ENCODE data around the gene RAB19. TPM values are rescaled to one million over a fixed set of nuclear protein-coding genes. Genes with fewer than 3 reads are reported as not detected.
"Not testable (repeated sequence)": the region's sequence is repeated elsewhere in the genome, so short reads cannot be mapped to it uniquely, and the experiment has no call there.

Gene RAB19
- total RNA-seq, 1 donor from 2014 or later = 3.1 TPM

- Mint-ChIP-seq H3K36me3 (peaks cover 37% of the 10 kb centered on the region), H3K4me1 (peaks cover 13% of the 10 kb centered on the region)
Observed at GRCh38 chr7:140453273-140453672, 49.4 kb downstream of the RAB19 start.

GRCh38 chr7:140453785-140454656 lies 50.2 kb downstream of the RAB19 start:
- H3K4me1 ChIP-seq = peaks cover 39% of the 10 kb centered on the region
- H4K20me1 ChIP-seq (ENCODE audit: low read depth) = peaks cover 32% of the 10 kb centered on the region
- H3K27ac ChIP-seq; H3K4me3 Mint-ChIP-seq; DNase-seq (ENCODE audit: low spot score); H3K27me3 ChIP-seq; H3K9me3 ChIP-seq (ENCODE audit: low read depth); H3K4me3 ChIP-seq; H3K9me3 Mint-ChIP-seq; H3K4me2 ChIP-seq; H3K9ac ChIP-seq; H2AFZ ChIP-seq (replicated peaks); H3K27ac Mint-ChIP-seq; H3K27me3 Mint-ChIP-seq (ENCODE audit: insufficient read depth, low read depth): not testable (repeated sequence)
- Mint-ChIP-seq H3K36me3 (peaks cover 40% of the 10 kb centered on the region), H3K4me1 (peaks cover 17% of the 10 kb centered on the region)
- H3K79me2 ChIP-seq (ENCODE audit: low read depth) = peaks cover 41% of the 10 kb centered on the region
- peaks cover 11% of the 10 kb centered on the region for H3K36me3 ChIP-seq
- peaks cover 45% of the 10 kb centered on the region for H3F3A ChIP-seq (ENCODE audit: low read depth)

More at GRCh38 chr7:140453273-140453672, 49.4 kb downstream of the RAB19 start:
- no peak overlapping the region for H3K4me3 ChIP-seq
- H4K20me1 ChIP-seq (ENCODE audit: low read depth) = peaks cover 30% of the 10 kb centered on the region
- H3F3A ChIP-seq (ENCODE audit: low read depth) = peaks cover 40% of the 10 kb centered on the region
- no peaks in the 10 kb centered on the region for H3K27me3 ChIP-seq
- H3K4me1 ChIP-seq = peaks cover 32% of the 10 kb centered on the region
- no peak overlapping the region for H3K4me2 ChIP-seq
- H3K79me2 ChIP-seq (ENCODE audit: low read depth) = peaks cover 39% of the 10 kb centered on the region
- H2AFZ ChIP-seq (replicated peaks) = no peak overlapping the region
- no peaks in the 10 kb centered on the region for H3K9me3 Mint-ChIP-seq
- H3K9ac ChIP-seq = no peak overlapping the region
- H3K36me3 ChIP-seq = peaks cover 11% of the 10 kb centered on the region
- no peak overlapping the region for H3K27ac ChIP-seq
- no peak overlapping the region for H3K4me3 Mint-ChIP-seq
- TF ChIP-seq CTCF (IDR thresholded peaks at IDR 0.05) (no peak), EZH2phosphoT487 (IDR thresholded peaks at IDR 0.05) (no peak), EZH2 (IDR thresholded peaks at IDR 0.05) (no peak)
- no peak for DNase-seq (ENCODE audit: low spot score)
- H3K9me3 ChIP-seq (ENCODE audit: low read depth) = no peaks in the 10 kb centered on the region
- no peak overlapping the region for H3K27ac Mint-ChIP-seq
- peaks cover 2% of the 10 kb centered on the region for H3K27me3 Mint-ChIP-seq (ENCODE audit: insufficient read depth, low read depth)

GRCh38 chr7:140454657-140455015 lies 50.8 kb downstream of the RAB19 start:
- H3K4me3 Mint-ChIP-seq = no peak overlapping the region
- no peak overlapping the region for H3K27ac Mint-ChIP-seq
- Histone ChIP-seq H3K9me3 (ENCODE audit: low read depth) (no peaks in the 10 kb centered on the region), H3K9ac (no peak overlapping the region), H3K36me3 (peaks cover 11% of the 10 kb centered on the region), H3K27me3 (no peaks in the 10 kb centered on the region), H3K79me2 (ENCODE audit: low read depth) (peaks cover 44% of the 10 kb centered on the region), H3K4me2 (no peak overlapping the region), H3F3A (ENCODE audit: low read depth) (peaks cover 47% of the 10 kb centered on the region), H3K4me1 (peaks cover 45% of the 10 kb centered on the region), H4K20me1 (ENCODE audit: low read depth) (peaks cover 38% of the 10 kb centered on the region), H2AFZ (replicated peaks) (no peak overlapping the region), H3K4me3 (no peak overlapping the region), H3K27ac (no peak overlapping the region)
- peaks cover 40% of the 10 kb centered on the region for H3K36me3 Mint-ChIP-seq
- H3K27me3 Mint-ChIP-seq (ENCODE audit: insufficient read depth, low read depth) = peaks cover 2% of the 10 kb centered on the region
- no peak for TF ChIP-seq EZH2 (IDR thresholded peaks at IDR 0.05)
- no peak for TF ChIP-seq CTCF (IDR thresholded peaks at IDR 0.05)
- TF ChIP-seq EZH2phosphoT487 (IDR thresholded peaks at IDR 0.05) = no peak
- peaks cover 20% of the 10 kb centered on the region for H3K4me1 Mint-ChIP-seq
- H3K9me3 Mint-ChIP-seq = no peaks in the 10 kb centered on the region
- DNase-seq (ENCODE audit: low spot score) = no peak

- DNase-seq (ENCODE audit: low spot score) = peak; percentile 33
- Histone ChIP-seq H3K36me3 (peaks cover 11% of the 10 kb centered on the region), H3K4me1 (peaks cover 48% of the 10 kb centered on the region), H3K4me3 (no peak overlapping the region), H3K9ac (no peak overlapping the region), H3K27ac (peak overlapping the region; percentile 32), H3K27me3 (no peaks in the 10 kb centered on the region), H3K9me3 (ENCODE audit: low read depth) (no peaks in the 10 kb centered on the region), H4K20me1 (ENCODE audit: low read depth) (peaks cover 39% of the 10 kb centered on the region), H3K79me2 (ENCODE audit: low read depth) (peaks cover 52% of the 10 kb centered on the region), H2AFZ (replicated peaks) (no peak overlapping the region), H3F3A (ENCODE audit: low read depth) (peaks cover 52% of the 10 kb centered on the region), H3K4me2 (peak overlapping the region; percentile 7)
- Mint-ChIP-seq H3K4me3 (no peak overlapping the region), H3K27ac (no peak overlapping the region), H3K27me3 (ENCODE audit: insufficient read depth, low read depth) (peaks cover 2% of the 10 kb centered on the region), H3K4me1 (peaks cover 26% of the 10 kb centered on the region), H3K9me3 (no peaks in the 10 kb centered on the region), H3K36me3 (peaks cover 43% of the 10 kb centered on the region)
- TF ChIP-seq EZH2phosphoT487 (IDR thresholded peaks at IDR 0.05) = no peak
- TF ChIP-seq EZH2 (IDR thresholded peaks at IDR 0.05) = no peak
- TF ChIP-seq CTCF (IDR thresholded peaks at IDR 0.05) = no peak
Observed at GRCh38 chr7:140455743-140456142, 51.9 kb downstream of the RAB19 start.
